Activated CD4-positive, CD25-positive, alpha-beta regulatory T cell treated with anti-CD3 and anti-CD28 coated beads, Interleukin-2, amount 50 U/mL, for 16 hours (primary cell): ENCODE data around the gene FPR3.

Experiments used
- DNase-seq: peaks from one replicate; pipeline ENCODE4 v3.0.0-alpha.2; 2020; ENCODE audit warnings: low read depth, low spot score

The FPR3 gene

DNA sequence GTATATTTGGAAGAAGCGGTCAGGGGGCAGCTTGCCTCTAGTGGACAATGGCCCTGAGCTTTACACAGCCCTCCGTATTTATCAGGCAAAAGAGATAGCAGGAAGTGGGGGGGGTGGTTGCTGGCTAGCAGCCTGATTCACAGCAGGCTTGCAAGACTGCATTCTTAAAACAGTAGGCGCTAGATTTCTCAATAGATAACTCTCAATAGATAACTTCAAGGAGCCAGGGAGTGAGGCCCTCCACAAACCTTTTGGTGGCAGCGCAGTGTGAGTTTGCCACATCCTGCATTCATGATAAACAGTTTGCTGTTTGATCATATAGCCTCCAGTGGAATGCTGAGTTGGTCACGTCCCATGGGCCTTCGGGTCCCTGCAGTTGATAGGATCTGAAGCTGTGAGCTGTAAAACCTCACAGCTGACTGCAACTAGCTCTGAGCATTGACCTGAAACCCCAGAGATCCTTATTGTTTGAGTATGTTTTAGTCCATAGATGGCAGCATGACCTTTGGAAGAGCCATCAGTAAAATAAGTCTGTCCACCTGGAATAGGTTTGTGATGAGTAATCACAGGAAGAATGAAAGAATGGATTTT lies 12.2 kb downstream of the FPR3 start:
- no peak for DNase-seq

DNA sequence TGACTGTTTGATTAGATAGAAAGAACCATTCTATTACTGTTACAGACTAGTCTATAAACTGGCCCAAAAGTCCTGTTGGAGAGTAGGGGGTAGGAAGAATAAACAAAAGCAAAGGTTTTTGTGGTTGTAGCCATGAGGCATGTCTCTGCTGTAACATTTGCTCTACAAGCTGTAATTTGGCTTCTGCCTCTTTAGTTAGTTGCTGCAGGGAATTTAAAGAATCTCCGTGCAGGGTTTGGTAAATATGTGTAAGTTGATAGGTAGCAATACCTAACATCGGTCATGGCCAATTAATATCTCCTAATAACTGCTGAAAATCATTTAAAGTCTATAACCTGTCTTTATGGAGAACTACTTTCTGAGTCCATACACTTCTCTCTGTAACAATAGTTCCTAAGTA lies 13.0 kb downstream of the FPR3 start:
- DNase-seq, result no peak

DNA sequence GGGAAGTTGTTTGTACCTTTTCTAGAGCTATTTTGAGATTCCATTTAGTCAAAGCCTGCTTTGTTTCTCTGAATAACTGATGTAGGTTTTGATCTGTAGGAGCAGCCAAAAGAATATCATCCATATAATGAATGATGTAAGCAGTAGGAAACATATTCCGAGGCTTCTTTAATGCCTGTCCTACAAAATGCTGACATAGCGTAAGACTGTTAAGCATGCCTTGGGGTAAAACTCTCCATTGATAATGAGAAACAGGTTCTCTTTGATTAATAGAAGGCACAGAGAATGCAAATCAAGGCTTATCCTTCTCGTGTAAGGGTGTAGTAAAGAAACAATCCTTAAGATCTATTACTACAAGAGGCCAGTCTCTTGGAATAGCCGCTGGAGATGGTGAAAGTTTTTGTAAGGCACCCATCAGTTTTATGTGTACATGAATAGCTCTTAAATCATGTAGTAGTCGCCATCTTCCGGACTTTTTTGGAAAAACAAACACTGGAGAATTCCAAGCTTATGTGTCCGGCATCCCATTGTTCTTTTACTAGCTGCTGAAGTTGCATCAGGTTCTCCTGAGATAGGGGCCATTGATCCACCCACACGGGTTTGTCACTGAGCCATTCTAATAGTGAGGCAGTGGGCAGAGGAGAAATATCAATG lies 13.5 kb downstream of the FPR3 start:
- DNase-seq, result no peak

DNA sequence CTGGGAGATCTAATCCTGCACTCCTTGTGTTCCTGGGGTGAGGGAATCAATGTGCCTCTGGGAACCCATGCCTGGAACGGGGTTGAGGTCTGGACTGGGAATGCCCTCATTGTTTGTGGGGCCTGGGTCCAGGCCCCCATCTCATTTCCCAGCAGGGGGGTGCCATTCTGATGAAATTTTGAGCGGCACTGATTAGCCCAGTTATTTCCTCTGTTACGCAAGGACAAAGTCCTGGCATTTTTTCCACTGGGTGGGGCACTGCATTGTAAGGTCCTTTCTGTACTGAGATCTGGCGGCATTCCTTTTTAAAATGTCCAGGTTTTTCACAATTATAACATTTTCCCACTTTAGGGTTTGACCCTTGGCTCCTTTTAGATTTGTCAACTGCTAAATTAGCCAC lies 14.8 kb downstream of the FPR3 start:
- no peak for DNase-seq

DNA sequence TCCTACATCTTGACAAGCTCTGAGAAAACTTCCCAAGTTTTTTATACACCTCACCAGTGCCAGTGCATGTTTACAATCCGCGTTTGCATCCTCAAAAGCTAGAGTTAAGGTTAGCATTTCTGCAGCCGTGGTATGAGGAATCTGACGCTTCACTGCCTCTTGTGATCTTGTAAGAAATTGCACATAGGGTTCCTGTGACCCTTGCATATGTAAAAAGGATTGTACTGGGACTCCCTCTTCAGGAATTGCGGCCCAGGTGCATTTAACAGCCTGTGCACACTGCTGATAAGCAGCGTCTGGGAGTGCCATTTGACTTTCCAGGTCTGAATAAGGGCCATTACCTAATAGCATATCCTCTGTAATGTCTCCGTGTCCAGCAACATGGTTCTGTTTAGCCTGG lies 15.3 kb downstream of the FPR3 start:
- no peak for DNase-seq

DNA sequence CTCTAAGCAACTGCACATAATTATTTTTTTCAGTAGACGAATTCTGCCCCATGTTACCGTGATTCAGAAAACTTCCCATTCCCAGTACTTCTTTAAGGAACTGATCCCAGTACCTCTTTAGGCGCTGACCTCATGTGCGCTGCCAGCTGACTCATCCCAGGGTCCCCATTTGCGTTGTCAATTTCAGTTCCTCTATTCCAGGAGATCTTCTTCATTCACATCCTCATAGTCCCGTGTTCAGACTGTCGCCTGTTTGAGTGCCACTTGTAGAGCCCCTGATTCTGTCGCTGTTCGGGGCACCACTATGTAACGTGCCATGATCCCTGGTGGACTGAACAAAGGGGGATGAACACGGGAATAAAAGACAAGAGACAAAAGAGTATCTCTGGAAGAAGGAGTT lies 16.4 kb downstream of the FPR3 start:
- no peak for DNase-seq

DNA sequence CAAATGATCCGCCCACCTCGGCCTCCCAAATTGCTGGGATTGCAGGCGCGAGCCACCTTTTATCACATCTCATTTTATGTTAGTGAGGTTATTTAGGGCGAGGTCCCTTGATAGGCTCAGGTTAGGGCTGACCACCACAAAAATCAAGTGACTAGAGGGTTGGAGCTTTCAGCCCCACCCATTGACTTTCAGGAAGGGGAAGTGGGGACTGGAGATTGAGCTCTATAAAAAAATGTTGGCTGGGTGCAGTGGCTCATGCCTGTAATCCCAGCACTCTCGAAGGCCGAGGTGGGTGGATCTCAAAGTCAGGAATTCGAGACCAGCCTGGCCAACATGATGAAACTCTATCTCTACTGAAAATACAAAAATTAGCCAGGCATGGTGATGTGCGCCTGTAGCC lies 20.1 kb downstream of the FPR3 start:
- DNase-seq, result no peak

DNA sequence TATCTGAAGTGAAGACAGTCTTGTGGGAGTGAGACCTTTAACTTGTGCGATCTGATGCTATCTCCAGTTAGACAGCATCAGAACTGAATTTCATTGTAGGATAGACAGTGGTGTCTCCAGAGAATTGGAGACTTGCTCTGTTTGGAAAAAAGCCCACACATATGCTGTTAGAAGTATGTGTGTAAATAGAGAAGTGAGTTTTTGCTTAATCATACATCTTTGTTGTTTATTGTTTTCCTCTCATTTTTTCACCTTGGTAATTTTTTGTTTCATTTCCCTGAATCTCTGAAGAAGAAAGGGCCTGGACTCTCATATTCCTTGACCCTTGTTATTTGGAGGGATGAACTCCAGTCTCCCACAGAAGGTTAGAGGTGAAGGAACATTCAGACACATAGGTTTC lies 21.8 kb downstream of the FPR3 start:
- no peak for DNase-seq

DNA sequence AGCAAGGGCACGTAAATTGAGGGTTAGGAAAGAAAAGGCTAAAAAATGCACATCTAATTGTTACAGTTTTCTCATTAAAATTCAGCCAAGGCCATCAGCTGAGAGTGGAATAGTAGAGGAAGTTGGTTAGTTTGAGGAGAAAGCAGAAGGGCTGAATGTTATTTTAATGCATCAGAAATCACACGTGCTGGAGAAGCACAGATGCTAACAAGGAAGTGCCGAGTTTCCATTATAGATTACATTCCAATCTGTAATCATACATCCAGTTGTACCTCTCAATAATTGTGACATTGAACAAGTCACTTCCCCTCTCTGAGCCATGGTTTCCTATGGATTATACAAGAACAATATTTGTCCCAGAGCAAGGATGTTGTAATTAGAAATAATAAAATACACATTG lies 25.1 kb downstream of the FPR3 start:
- no peak for DNase-seq

DNA sequence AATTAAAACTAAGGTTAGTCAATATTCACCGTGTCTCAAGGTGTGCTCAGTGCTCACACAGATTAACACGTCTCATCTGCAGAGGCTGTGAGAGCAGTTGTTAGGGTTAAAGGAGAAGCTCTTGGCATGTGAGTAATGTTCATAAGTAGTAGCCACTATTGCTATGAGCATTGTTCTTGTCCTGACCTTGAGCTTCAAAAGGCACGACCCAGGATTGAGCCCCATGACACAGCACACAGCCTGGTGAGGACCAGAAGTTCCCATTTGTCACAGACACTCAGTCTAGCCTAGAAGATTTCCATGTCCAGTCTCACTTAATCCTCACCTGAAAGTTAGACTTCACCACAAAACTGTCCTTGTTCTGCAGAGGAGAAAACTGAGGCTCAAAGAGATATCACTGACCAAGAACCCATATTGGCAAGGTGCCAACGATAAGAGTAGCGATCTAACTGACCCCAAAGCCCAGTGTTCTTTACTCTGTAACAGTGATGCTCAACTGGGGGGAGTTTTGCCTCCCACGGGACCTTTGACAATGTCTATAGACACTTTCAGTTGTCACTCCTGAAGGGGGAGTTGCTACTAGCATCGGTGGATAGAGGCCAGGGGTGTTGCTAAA lies 26.0 kb downstream of the FPR3 start:
- no peak for DNase-seq

DNA sequence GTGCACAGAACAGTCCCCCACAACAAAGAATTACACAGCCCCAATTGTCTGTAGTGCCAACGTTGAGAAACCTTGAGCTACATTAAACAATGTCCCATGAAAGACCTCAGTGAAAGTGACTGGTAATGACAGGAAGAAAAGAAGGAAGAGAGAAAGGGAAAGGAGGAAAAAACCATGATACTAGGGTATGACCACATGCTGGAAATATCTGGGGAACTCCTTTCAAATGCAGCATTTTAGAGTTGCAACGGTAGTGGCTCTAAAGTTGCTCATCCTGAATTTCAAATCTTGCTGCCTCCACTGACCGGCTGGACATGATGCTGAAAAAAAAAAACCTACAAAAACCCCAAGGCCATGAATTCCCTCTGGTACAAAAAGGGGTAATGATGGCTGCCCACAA lies 26.5 kb downstream of the FPR3 start:
- DNase-seq, result no peak

DNA sequence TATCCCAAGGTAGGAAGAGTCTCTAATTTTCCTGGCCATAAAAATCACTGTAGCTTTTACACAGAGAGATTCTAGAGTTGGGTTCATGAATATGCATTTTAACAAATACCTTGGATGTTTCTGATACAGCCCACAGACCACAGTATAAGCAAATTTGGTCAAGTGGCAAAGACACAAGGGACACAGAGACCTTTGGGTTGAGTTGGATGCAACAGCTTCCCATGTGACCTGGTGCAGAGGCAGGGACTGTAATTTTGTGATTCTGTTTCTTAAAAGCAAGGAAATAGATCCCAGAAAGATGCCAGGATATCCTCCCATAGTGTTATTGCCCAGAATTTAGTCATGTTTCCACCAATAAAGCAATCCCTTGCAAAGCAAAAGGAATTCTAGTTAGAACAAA lies 27.0 kb downstream of the FPR3 start:
- no peak for DNase-seq

DNA sequence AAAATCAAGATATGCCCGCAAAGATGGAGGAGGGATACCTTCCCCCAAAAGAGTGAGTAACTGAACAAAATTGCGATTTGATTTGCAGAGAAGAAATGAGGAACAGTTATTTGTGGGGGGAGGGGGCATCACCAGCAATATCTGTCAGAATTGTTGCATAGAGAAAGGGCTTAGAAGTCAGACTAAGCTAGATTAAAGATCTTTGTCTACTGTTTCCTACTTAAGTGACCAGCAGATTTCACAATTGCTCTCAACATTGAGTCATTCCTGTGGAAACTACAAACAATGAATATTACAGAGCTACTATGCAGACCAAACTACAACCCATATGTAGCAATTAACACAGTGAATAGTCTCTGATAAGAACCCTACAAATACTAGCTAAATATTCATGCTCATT lies 27.4 kb downstream of the FPR3 start:
- no peak for DNase-seq

DNA sequence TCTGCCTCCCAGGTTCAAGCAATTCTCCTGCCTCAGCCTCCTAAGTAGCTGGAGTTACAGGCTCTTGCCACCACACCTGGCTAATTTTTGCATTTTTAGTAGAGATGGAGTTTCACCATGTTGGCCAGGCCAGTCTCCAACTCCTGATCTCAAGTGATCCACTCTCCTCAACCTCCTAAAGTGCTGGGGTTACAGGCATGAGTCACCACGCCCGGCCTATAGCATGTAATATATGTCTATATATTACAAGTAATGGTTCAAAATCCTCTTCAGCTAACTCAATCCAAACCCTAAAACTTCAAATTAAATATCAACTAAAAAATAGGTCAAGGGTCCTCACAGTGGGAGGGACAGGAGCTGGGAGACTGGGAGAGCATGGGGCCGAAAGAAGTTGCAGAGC lies 28.0 kb downstream of the FPR3 start:
- no peak for DNase-seq

DNA sequence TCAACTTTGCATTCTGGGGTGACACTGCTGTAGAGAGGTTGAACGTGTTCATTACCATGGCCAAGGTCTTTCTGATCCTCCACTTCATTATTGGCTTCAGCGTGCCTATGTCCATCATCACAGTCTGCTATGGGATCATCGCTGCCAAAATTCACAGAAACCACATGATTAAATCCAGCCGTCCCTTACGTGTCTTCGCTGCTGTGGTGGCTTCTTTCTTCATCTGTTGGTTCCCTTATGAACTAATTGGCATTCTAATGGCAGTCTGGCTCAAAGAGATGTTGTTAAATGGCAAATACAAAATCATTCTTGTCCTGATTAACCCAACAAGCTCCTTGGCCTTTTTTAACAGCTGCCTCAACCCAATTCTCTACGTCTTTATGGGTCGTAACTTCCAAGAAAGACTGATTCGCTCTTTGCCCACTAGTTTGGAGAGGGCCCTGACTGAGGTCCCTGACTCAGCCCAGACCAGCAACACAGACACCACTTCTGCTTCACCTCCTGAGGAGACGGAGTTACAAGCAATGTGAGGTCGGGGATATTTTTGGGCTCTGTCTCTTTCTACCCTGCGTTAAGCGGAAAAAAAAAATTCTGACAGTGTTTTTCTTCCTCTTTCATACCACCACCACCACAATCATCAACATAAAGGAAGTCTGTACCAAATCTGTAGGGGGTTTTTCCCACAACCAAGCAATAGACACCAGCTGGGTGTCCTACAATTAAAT lies 29.5 kb downstream of the FPR3 start:
- no peak for DNase-seq

DNA sequence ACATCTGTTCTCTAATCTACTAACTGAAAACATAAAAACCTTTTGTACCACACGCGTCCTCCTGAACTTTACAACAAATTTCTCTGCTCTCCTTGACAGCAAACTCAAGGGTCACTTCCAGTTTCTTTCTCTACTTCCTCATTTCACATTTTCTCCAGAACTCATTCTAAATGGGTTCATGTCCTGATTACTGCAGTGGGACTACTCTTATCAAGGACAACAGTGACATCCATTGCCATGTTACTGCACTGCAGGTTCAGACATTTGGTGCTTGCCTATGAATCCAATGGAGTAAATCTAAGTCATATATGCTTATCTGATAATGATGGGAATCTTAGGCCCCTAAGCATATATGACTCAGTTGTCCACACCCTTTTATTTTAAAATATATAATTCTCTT lies 35.3 kb downstream of the FPR3 start:
- DNase-seq, result no peak

DNA sequence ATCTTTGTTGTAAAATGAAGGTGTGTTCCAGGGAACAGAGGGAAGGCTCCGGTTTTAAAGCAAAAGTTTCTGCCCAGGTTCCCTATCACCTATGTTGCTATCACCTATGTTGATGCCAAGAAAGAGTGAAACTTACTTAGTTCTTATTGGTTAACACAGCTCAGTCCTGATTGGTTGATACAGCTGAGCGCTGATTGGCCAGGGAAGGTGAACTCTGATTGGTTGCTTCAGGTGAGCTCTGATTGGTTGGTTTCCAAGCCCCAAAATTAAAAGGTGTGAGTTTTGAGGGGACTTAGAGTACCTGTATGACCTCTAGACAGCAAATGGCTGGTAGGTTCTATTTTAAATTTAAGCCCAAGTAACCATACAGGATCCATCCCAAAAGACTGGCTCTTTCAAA lies 42.2 kb downstream of the FPR3 start:
- no peak for DNase-seq

DNA sequence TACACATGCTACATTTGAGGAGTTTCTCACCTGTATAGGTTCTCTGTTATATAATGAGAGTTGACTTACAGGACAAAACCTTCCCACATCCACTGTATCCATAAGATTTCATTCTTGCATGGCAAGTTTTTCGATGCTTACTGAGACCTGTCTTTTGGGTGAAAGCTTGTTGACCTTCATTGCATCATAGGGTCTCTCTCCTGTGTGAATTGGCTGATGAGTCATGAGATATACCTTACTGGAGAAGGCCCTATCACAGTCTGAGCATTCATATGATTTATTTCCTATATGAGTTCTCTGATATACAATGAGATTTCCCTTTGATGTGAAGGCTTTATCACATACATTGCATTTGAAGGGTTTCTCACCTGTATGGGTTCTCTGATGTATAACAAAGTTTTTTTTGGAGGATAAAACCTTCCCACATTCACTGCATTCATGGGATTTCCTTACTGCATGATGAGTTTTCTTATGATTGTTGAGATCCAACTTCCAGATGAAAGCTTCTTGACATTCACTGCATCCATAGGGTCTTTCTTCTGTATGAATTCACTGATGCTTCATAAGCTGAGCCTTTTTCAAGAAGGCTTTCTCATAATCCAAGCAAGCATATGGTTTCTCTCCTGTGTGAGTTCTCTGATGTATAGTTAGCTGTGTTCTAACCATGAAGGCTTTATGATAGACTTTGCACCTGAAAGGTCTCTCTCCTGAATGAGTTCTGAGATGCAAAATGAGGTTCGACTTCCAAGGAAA lies 67.1 kb downstream of the FPR3 start:
- no peak for DNase-seq

DNA sequence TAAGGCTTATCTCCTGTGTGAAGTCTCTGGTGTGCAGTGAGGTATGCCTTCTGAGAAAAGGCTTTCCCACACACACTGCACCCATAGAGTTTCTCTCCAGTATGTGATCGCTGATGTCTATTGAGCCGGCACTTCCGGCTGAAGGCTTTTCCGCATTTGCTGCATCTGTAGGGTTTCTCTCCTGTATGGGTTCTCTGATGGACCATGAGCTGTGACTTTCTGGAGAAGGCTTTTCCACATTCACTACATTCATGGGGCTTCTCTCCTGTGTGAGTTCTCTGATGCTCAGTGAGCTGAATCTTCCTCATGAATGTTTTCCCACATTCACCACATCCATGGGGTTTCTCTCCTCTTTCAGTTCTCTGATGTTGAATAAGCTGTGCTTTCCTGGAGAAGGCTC lies 78.1 kb downstream of the FPR3 start:
- DNase-seq, result no peak
